Natural killer cell treated with Interleukin-12 subunit alpha and Interleukin-12 subunit beta and Interleukin-15 and Interleukin-18, amount 100 ng/mL, for 72 hours (primary cell): Measurements from ENCODE around the gene ZXDC. TPM values are rescaled to one million over a fixed set of nuclear protein-coding genes. Genes with fewer than 3 reads are reported as not detected.

Experiments
- ATAC-seq, 2 donors: fragments of 150-1000 bp; cut with Tn5 transposase in 1 of 2; sonication (Bioruptor Pico), chemical (Tn5 transposase) in 1 of 2; 2 replicates each; pipeline ENCODE4 v1.10.0; 2021
- DNase-seq: peaks from one replicate; pipeline ENCODE4 v3.0.0; 2022; ENCODE audit warnings: low spot score
- H3K27ac Mint-ChIP-seq, 2 donors: 1 replicate in 1 of 2; 2 replicates in 1 of 2; pipeline ENCODE4 v1.8.0; 2022; ENCODE audit warnings: mixed read lengths in 2 of 2, mild to moderate bottlenecking in 1 of 2, moderate library complexity in 1 of 2
- H3K27me3 Mint-ChIP-seq, 2 donors: 1 replicate in 1 of 2; 2 replicates in 1 of 2; pipeline ENCODE4 v1.8.0; 2022; ENCODE audit warnings: mixed read lengths in 2 of 2
- H3K36me3 Mint-ChIP-seq: one replicate; pipeline ENCODE4 v1.8.0; 2022; ENCODE audit warnings: mixed read lengths
- H3K4me1 Mint-ChIP-seq, 2 donors: 1 replicate in 1 of 2; 2 replicates in 1 of 2; pipeline ENCODE4 v1.8.0; 2022; ENCODE audit warnings: low read depth in 2 of 2, mixed read lengths in 2 of 2, mild to moderate bottlenecking in 1 of 2
- H3K4me3 Mint-ChIP-seq: one replicate; pipeline ENCODE4 v1.8.0; 2022; ENCODE audit warnings: mixed read lengths
- H3K9me3 Mint-ChIP-seq: 2 replicates; pipeline ENCODE4 v1.8.0; 2022; ENCODE audit warnings: mixed read lengths
- total RNA-seq, 2 donors: library from RNA; stranded (reverse); gene quantifications; one replicate each; pipeline ENCODE4 v1.2.3, GENCODE V29; 2022

Gene ZXDC
- total RNA-seq, 2 donors from 2014 or later, result 34.3 to 49.2 TPM

- Mint-ChIP-seq H3K9me3 (no peaks in the 10 kb centered on the region), H3K36me3 (no peaks in the 10 kb centered on the region), H3K4me3 (no peak overlapping the region)
Measured at GRCh38 chr3:126516152-126516935, 40.7 kb upstream of the ZXDC start.

DNA sequence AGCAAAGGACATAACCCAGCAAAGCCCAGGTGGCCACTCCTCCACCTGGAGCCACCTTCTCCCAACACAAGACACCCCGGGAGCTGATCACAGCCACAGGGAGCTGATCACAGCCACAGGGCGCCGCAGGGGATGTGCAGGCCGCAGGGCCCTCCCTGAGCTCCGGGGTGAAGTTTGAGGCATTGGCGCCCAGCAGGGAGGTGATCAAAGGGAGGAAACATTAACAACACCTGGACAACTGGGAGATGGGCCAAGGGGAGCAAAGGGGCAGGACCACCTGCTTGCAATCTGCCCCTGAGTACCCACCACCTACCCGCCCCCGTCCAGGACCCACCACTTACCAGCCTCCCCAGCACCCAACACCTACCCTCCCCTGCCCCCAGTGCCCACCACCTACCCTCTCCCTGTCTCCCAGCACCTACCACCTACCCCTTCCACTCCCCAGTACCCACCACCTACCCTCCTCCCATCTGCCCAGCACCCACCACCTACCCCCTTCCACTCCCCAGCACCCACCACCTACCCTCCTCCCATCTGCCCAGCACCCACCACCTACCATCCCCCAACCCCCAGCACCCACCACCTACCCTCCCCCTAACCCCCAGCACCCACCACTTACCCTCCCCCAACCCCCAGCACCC, 39.5 kb upstream of the ZXDC start:
- no peak for ATAC-seq
- H3K27me3 Mint-ChIP-seq, result peaks cover 0 to 3% of the 10 kb centered on the region in 2 donors
- H3K27ac Mint-ChIP-seq, result no peak overlapping the region
- DNase-seq, result no peak
- no peaks in the 10 kb centered on the region for H3K36me3 Mint-ChIP-seq
- H3K4me3 Mint-ChIP-seq, result no peak overlapping the region
- H3K9me3 Mint-ChIP-seq, result no peaks in the 10 kb centered on the region
- H3K4me1 Mint-ChIP-seq, result no peaks in the 10 kb centered on the region

More at GRCh38 chr3:126516152-126516935, 40.7 kb upstream of the ZXDC start:
- Mint-ChIP-seq H3K27me3 (peaks cover 0 to 6% of the 10 kb centered on the region in 2 donors), H3K4me1 (no peaks in the 10 kb centered on the region), H3K27ac (no peak overlapping the region)
- DNase-seq (no peak), ATAC-seq (no peak)

- Mint-ChIP-seq H3K36me3 (no peaks in the 10 kb centered on the region), H3K9me3 (no peaks in the 10 kb centered on the region), H3K27me3 (peaks cover 0 to 3% of the 10 kb centered on the region in 2 donors), H3K4me1 (no peaks in the 10 kb centered on the region), H3K27ac (no peak overlapping the region), H3K4me3 (no peak overlapping the region)
- ATAC-seq (no peak), DNase-seq (no peak)
Measured at GRCh38 chr3:126514161-126514560, 38.5 kb upstream of the ZXDC start.

DNA sequence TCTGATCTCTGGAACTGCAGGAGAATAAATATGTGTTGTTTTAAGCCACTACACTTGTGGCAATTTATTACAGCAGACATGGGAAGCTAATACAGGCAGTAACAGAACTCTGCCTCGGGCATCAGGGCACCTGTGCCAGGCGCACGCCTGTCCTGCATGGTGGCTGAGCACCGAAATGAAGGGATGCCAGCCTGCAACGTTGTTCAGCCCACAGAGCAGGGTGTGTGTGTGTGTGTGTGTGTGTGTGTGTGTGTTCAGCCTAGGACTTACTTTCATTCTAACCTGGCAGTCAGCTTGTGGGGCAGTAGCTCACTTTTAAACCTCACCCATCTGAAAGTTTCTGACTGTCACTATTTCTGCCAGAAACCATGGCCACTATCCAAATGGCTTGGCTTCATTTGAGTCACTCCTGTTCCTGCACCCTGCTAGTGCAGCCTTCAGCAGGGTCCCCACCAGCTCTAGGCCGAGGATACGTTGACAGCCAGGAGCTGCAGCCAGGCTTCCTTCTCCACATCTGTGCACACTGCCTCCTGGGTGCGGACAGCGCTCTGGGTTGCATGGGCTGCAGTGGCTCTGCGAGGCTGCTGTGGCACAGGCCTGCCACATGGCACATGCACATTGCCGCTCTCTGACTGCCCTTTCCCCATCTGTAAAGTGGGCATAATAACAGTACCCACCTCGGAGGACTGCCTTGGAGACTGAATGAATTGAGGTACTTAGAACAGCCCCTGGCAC, 37.4 kb upstream of the ZXDC start:
- Mint-ChIP-seq H3K36me3 (no peaks in the 10 kb centered on the region), H3K9me3 (no peaks in the 10 kb centered on the region), H3K27me3 (peaks cover 0 to 3% of the 10 kb centered on the region in 2 donors), H3K4me1 (no peaks in the 10 kb centered on the region), H3K27ac (no peak overlapping the region), H3K4me3 (no peak overlapping the region)
- DNase-seq (no peak), ATAC-seq (peak in 1 of 2 donors; percentile 29)

- H3K9me3 Mint-ChIP-seq, result no peaks in the 10 kb centered on the region
- no peaks in the 10 kb centered on the region for H3K36me3 Mint-ChIP-seq
- ATAC-seq, result no peak
- peaks cover 0 to 3% of the 10 kb centered on the region in 2 donors for H3K27me3 Mint-ChIP-seq
- H3K27ac Mint-ChIP-seq, result no peak overlapping the region
- no peak for DNase-seq
- H3K4me1 Mint-ChIP-seq, result no peaks in the 10 kb centered on the region
- no peak overlapping the region for H3K4me3 Mint-ChIP-seq
Measured at GRCh38 chr3:126512026-126512425, 36.3 kb upstream of the ZXDC start.

DNA sequence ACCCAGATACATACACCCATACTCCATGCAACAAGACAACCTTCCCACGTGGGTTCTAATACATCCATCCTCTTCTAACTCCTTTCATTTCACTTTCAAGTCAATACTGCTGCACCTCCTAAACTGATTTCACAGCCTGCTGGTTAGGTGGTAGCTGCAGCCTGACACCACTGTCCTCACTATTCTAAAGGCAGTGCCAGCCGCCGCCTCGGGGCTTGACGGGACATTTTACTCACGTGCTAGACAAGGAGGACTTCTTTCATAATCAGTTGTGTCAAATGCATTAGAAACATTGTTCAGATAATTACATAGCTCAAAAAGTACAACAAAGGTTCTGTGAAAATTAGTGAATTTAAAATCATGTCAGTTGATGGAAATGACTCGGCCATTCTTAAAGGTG, 35.6 kb upstream of the ZXDC start:
- no peak overlapping the region for H3K4me3 Mint-ChIP-seq
- H3K27ac Mint-ChIP-seq, result no peak overlapping the region
- no peaks in the 10 kb centered on the region for H3K9me3 Mint-ChIP-seq
- peaks cover 0 to under 1% of the 10 kb centered on the region in 2 donors for H3K27me3 Mint-ChIP-seq
- no peaks in the 10 kb centered on the region for H3K36me3 Mint-ChIP-seq
- no peaks in the 10 kb centered on the region for H3K4me1 Mint-ChIP-seq
- ATAC-seq (no peak), DNase-seq (no peak)

- H3K27ac Mint-ChIP-seq, result no peak overlapping the region
- H3K4me3 Mint-ChIP-seq, result no peak overlapping the region
Measured at GRCh38 chr3:126510308-126510910, 34.7 kb upstream of the ZXDC start.

GRCh38 chr3:126509597-126510307, 34.1 kb upstream of the ZXDC start:
- DNase-seq, result no peak
- Mint-ChIP-seq H3K36me3 (no peaks in the 10 kb centered on the region), H3K4me1 (no peaks in the 10 kb centered on the region), H3K9me3 (no peaks in the 10 kb centered on the region), H3K4me3 (no peak overlapping the region), H3K27ac (no peak overlapping the region), H3K27me3 (peaks cover 5 to 8% of the 10 kb centered on the region in 2 donors)
- ATAC-seq, result no peak

More at GRCh38 chr3:126510308-126510910, 34.7 kb upstream of the ZXDC start:
- H3K36me3 Mint-ChIP-seq, result no peaks in the 10 kb centered on the region
- peak; percentile 13 to 21 for ATAC-seq
- peaks cover 0 to 3% of the 10 kb centered on the region in 2 donors for H3K27me3 Mint-ChIP-seq
- no peaks in the 10 kb centered on the region for H3K4me1 Mint-ChIP-seq
- no peak for DNase-seq
- no peaks in the 10 kb centered on the region for H3K9me3 Mint-ChIP-seq

DNA sequence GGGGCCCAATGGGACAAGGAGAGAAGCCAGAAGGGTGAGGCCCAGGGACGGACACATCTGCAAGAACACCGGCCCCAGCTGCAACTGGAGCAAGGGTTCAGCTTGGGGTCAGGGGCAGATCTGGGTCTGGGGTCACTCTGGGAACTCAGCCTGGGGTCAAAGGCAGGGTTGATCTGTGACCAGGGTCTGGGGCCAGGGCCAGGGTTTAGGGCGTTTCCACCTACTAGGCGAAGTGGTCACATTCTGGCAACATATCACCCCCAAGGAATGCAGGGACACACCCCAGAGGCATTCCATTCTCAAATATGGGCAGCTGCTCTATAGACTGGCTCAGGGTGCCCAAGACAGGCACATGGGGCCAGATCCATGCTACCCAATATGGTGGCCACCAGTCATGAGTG, 32.9 kb upstream of the ZXDC start:
- Mint-ChIP-seq H3K27ac (no peak overlapping the region), H3K36me3 (no peaks in the 10 kb centered on the region), H3K4me3 (no peak overlapping the region), H3K9me3 (no peaks in the 10 kb centered on the region), H3K27me3 (peaks cover 5 to 8% of the 10 kb centered on the region in 2 donors), H3K4me1 (no peaks in the 10 kb centered on the region)
- ATAC-seq, result no peak
- DNase-seq, result no peak

DNA sequence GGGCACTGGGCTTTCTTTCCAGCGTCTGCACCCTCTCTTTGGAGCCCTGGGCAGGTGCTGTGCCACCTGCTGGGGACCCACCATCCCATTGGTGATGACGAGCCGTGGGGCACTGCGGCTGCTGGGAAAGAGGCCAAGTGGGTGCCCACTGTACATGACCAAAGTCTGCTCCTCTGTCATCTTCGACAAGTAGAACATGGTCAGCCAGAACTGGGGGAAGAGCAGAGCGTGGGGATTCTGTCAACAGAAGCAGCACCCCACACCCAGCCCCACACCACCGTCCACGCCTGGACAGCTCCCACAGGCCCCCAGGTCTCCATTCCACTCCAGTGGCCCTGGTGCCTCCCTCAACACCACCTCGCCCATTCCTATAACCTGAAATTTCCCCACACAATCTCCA, 32.2 kb upstream of the ZXDC start:
- no peaks in the 10 kb centered on the region for H3K36me3 Mint-ChIP-seq
- H3K9me3 Mint-ChIP-seq, result no peaks in the 10 kb centered on the region
- no peak overlapping the region for H3K4me3 Mint-ChIP-seq
- peaks cover 5 to 8% of the 10 kb centered on the region in 2 donors for H3K27me3 Mint-ChIP-seq
- no peak overlapping the region for H3K27ac Mint-ChIP-seq
- ATAC-seq (no peak), DNase-seq (no peak)
- no peaks in the 10 kb centered on the region for H3K4me1 Mint-ChIP-seq

DNA sequence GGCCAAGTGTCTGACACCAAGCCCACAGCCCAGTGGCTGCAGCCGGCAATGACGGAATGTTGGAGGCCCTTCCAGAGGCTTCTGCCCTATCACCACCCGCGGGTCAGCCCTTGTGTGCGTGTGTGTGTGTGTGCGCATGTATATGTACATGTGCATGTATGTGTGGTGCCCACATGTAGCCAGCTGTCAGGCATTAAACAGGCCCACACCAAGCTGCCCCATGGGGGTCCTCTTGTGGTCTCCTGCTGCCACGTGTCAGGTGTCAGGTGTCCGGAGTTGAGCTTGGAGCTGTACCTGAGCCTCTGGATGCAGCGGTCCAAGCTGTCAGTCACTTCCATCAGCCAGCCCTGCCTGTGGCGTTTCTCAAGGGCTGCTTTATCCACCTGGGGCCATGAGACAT, 28.0 kb upstream of the ZXDC start:
- ATAC-seq (no peak), DNase-seq (no peak)
- Mint-ChIP-seq H3K9me3 (no peaks in the 10 kb centered on the region), H3K27me3 (peaks cover 5 to 8% of the 10 kb centered on the region in 2 donors), H3K27ac (no peak overlapping the region), H3K36me3 (no peaks in the 10 kb centered on the region), H3K4me3 (no peak overlapping the region), H3K4me1 (no peaks in the 10 kb centered on the region)

GRCh38 chr3:126502656-126503055, 27.0 kb upstream of the ZXDC start:
- DNase-seq, result no peak
- H3K27me3 Mint-ChIP-seq, result peaks cover 5 to 8% of the 10 kb centered on the region in 2 donors
- H3K4me3 Mint-ChIP-seq, result no peak overlapping the region
- H3K9me3 Mint-ChIP-seq, result no peaks in the 10 kb centered on the region
- H3K4me1 Mint-ChIP-seq, result no peaks in the 10 kb centered on the region
- H3K36me3 Mint-ChIP-seq, result no peaks in the 10 kb centered on the region
- no peak overlapping the region for H3K27ac Mint-ChIP-seq
- no peak for ATAC-seq

DNA sequence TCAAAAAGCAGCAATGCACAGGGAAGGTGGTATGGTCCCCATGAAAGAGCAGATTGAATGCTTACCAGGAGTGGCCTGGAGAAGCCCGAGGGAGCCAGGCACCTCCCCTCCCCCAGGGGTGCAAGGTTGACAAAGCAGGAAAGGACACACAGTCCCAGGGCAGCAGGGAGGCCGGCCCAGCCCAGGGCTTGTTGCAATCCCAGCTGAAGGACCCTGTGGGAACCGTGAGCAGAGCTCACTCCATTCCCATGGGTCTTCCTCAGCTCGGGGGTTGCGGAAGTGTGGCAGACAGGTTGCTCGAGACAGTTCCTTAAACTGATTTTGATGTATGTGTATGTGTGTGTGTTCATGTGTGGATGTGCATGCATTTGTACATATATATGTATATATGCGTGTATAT, 26.0 kb upstream of the ZXDC start:
- Mint-ChIP-seq H3K36me3 (no peaks in the 10 kb centered on the region), H3K4me3 (no peak overlapping the region), H3K4me1 (peaks cover 0 to 6% of the 10 kb centered on the region in 2 donors), H3K9me3 (no peaks in the 10 kb centered on the region), H3K27ac (no peak overlapping the region), H3K27me3 (peaks cover 5 to 8% of the 10 kb centered on the region in 2 donors)
- no peak for DNase-seq
- ATAC-seq, result no peak
